Heart right ventricle (tissue), 16 donors: ENCODE results near the gene INCA1. TPM values are rescaled to one million over a fixed set of nuclear protein-coding genes. Genes with fewer than 3 reads are reported as not detected.

Experiments
- ATAC-seq, 8 donors: fragments of 200-7000 bp; cut with Tn5 transposase; one replicate each; pipeline ENCODE4 v1.9.1; 2020; ENCODE audit warnings: mild to moderate bottlenecking in 8 of 8, moderate library complexity in 8 of 8, moderate number of reproducible peaks in 1 of 8
- DNase-seq, 2 donors: peaks; one replicate each; pipeline ENCODE4 v3.0.0-alpha.2; 2020
- H3K27ac ChIP-seq, 10 donors: fragments of 200-600 bp; sonication (generic) in 2 of 10; one replicate each; pipeline versions ENCODE4 v1.5.0 to v1.8.0; 2020 to 2022; ENCODE audit warnings: mild to moderate bottlenecking in 3 of 10
- H3K27me3 ChIP-seq, 7 donors: fragments of 200-600 bp; one replicate each; pipeline ENCODE4 v1.8.0; 2021 to 2022; ENCODE audit warnings: mild to moderate bottlenecking in 2 of 7
- H3K36me3 ChIP-seq, 9 donors: fragments of 200-600 bp; sonication (generic) in 1 of 9; one replicate each; pipeline versions ENCODE4 v1.5.0 to v1.8.0; 2020 to 2022; ENCODE audit warnings: mild to moderate bottlenecking in 2 of 9
- H3K4me1 ChIP-seq, 9 donors: fragments of 200-600 bp; sonication (generic) in 1 of 9; one replicate each; pipeline versions ENCODE4 v1.5.0 to v1.8.0; 2020 to 2022; ENCODE audit warnings: mild to moderate bottlenecking in 4 of 9
- H3K4me3 ChIP-seq, 10 donors: fragments of 200-600 bp; sonication (generic) in 2 of 10; one replicate each; pipeline versions ENCODE4 v1.5.0 to v1.8.0; 2020 to 2022; ENCODE audit warnings: mild to moderate bottlenecking in 7 of 10, moderate library complexity in 2 of 10
- H3K9me3 ChIP-seq, 11 donors: fragments of 200-600 bp in 10 of 11; sonication (generic) in 2 of 11; one replicate each; pipeline versions ENCODE4 v1.5.0 to v1.8.0; 2013 to 2022; ENCODE audit warnings: mild to moderate bottlenecking in 2 of 11, control low read depth in 1 of 11, moderate library complexity in 1 of 11
- WGBS, 2 donors: extraction: QIAGEN DNeasy Blood & Tissue Kit; methylation state at CpG; one replicate each; pipeline ENCODE4 v1.1.7; 2013; ENCODE audit warnings: inconsistent platforms in 1 of 2; 5-methylcytosine and 5-hydroxymethylcytosine counted together
- intact Hi-C, 10 donors: fragments of 100-400 bp; cut with DNase I; formaldehyde crosslinking; loops; one replicate each; pipeline versions ENCODE4 v1.11.1 to v1.14.2; 2022
- polyA plus RNA-seq, 2 donors: library from polyadenylated mRNA; stranded (reverse); fragments of 200-250 nt; gene quantifications; one replicate each; pipeline ENCODE4 v1.2.3, GENCODE V29; 2013
- total RNA-seq, 10 donors: library from RNA; stranded (reverse); fragmentation: NEBNext Ultra II Directional in 3 of 10; extraction: Animal tissue kit (Norgen Biotek cat#: 25700) in 3 of 10; gene quantifications; one replicate each; pipeline versions ENCODE4 v1.2.1 to v1.2.4, GENCODE V29; 2021 to 2023
- TF ChIP-seq, protein P1 (sequence below), 9 donors: fragments of 200-600 bp; sonication (generic) in 2 of 9; IDR thresholded peaks; one replicate each; pipeline versions ENCODE4 v1.5.0 to v1.8.0; 2021 to 2022; ENCODE audit warnings: antibody characterized with exemption in 9 of 9, mild to moderate bottlenecking in 5 of 9, moderate library complexity in 1 of 9
- donor health status: Arrhythmogenic right ventricular cardiomyopathy.
- donor health status: ischemic (EF 13 %, LVEDD 7.1; RV severe dilation, severe dysfunction).
- donor health status: healthy with polysubstance abuse.
- donor health status: DM: no; HTN: yes; CAD: no.
- donor health status: DM: no; HTN: no; CAD: no.
- donor health status: ischemic (EF 25% LVEDD 6.9; RV normal size, moderate dysfunction).
- donor health status: ischemic (EF 25% LVEDD 5.7; RV mildly dilated, moderate dysfunction).
- donor health status: healthy.
- donor health status: DM: yes; HTN: yes; CAD: no.
- donor health status: Ischemic cardiomyopathy.
- donor health status: ischemic (EF 35%, LVEDD 5.7; RV mildly dilated, moderate dysfunction).
- donor health status: nonischemic (EF 11% LVEDD 7.7; RV severe dilation, severe dysfunction).
- donor health status: DM: yes; HTN: yes; CAD: no.
- donor health status: PGD.
- donor health status: ischemic (EF 29% LVEDD 5.4; RV normal size, mild dysfunction).
- donor health status: nonischemic (EF 23%, LVEDD 6.1; RV moderate dilation, normal function).

INCA1 gene
- total and polyA plus RNA-seq, 12 donors = 0.83 to 7.8 (median 2.2) TPM

DNA sequence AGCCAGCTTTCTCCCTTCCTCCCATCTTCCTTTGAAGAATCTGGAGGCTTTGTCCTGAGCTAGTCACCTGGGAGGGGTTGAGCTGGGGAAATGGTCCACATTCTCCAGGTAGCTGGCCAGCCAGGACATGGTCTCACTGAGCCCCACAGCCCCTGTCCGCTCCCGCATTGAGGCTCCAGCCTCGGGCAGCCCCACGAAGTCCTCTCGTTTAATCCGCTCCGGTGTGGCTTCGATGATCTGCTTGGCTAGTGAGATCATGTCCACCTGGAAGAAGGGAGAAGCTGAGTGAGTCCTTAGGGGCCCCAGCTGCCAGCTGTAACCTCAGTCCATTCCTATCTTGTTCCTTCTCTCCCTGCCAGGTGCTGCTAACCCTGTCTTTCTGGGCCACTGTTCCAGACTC lies 27.0 kb downstream of the INCA1 start:
- H3K36me3 ChIP-seq = peaks cover 0 to 73% (median 23%) of the 10 kb centered on the region in 9 donors
- WGBS, 2 donors = 96% methylated on average over 8 of the region's 8 CpGs

DNA sequence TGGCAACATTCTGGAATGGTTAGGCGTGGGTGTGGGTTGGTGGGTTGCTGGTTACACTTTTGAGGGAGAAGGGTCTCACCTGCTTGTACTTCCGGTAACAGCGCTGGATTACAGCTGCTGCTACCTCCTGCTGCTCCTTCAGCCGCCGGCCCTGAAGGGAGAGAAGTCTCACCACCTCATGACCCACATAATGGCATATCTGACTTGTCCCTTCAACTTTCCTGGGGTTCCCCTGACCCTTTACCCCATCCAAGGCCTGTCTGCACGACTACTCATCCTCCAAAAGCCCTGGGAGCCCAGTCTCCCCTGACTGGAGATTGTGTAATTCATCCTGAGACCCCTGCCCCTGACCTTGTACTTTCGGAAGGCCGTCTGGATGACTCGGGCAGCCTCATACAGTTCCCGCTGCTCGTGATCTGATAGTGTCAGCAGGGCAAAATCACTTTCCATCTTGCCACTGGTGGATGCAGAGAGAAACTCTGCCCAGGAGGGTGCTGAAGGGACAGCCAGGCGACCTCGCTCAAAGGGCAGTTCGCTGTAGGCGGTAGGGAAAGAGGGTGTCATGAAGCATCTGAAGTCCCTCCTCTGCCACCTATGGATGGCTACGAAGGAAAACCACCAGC lies 27.7 kb downstream of the INCA1 start:
- intact Hi-C loops = loop anchor here in 2 of 10 donors (1.0 to 5.0 kb wide), 2 partner anchors 30 to 62 kb away; no protein-coding TSS in a partner anchor
- H3K4me3 ChIP-seq = no peak overlapping the region
- H3K4me1 ChIP-seq = peaks cover 22 to 66% (median 51%) of the 10 kb centered on the region in 9 donors

More for the DNA sequence above, 27.0 kb downstream of the INCA1 start:
- Histone ChIP-seq H3K27me3 (no peaks in the 10 kb centered on the region), H3K27ac (peak overlapping the region in 6 of 10 donors; percentile 29 to 97 (median 94)), H3K4me1 (peaks cover 22 to 71% (median 52%) of the 10 kb centered on the region in 9 donors), H3K9me3 (no peaks in the 10 kb centered on the region), H3K4me3 (no peak overlapping the region)
- no peak for ATAC-seq
- TF ChIP-seq, protein P1, sequence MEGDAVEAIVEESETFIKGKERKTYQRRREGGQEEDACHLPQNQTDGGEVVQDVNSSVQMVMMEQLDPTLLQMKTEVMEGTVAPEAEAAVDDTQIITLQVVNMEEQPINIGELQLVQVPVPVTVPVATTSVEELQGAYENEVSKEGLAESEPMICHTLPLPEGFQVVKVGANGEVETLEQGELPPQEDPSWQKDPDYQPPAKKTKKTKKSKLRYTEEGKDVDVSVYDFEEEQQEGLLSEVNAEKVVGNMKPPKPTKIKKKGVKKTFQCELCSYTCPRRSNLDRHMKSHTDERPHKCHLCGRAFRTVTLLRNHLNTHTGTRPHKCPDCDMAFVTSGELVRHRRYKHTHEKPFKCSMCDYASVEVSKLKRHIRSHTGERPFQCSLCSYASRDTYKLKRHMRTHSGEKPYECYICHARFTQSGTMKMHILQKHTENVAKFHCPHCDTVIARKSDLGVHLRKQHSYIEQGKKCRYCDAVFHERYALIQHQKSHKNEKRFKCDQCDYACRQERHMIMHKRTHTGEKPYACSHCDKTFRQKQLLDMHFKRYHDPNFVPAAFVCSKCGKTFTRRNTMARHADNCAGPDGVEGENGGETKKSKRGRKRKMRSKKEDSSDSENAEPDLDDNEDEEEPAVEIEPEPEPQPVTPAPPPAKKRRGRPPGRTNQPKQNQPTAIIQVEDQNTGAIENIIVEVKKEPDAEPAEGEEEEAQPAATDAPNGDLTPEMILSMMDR (IDR thresholded peaks at IDR 0.05) = no peak
- DNase-seq = no peak
- intact Hi-C loops = no loop called here

DNA sequence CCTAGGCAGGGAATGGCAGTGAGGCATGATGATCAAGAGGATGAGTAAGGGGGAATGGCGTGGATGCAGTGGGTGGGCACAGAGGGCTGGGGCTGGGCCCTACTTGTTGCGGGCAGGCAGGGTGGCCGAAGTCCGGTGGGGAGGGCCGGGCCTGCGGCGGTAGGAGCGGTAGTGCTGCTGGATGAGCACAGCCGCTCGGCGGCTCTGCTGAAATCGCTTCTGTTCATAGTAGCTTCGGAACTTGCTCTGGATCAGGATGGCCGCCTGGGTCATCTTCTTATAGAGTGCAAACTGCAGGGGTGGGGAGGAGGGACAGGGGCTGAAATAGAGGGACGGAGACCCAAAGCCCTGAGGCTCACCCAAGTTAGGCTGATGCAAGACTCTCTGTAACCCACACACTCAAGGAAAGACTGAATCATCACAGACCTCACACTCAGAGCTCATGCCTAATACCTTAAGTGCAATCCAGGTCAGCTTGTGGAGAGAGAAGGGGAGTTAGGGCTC lies 28.2 kb downstream of the INCA1 start:
- TF ChIP-seq, protein P1 (IDR thresholded peaks at IDR 0.05) = no peak
- ATAC-seq (no peak), DNase-seq (no peak)
- H3K27ac ChIP-seq = peak overlapping the region in 9 of 10 donors; percentile 88 to 97 (median 96)
- H3K4me1 ChIP-seq = peaks cover 18 to 61% (median 48%) of the 10 kb centered on the region in 9 donors
- peaks cover 0 to 66% (median 23%) of the 10 kb centered on the region in 9 donors for H3K36me3 ChIP-seq
- H3K9me3 ChIP-seq = no peaks in the 10 kb centered on the region
- peak overlapping the region in 9 of 10 donors; percentile 53 to 82 (median 72) for H3K4me3 ChIP-seq
- intact Hi-C loops = loop anchor here in 2 of 10 donors (1.0 to 5.0 kb wide), 2 partner anchors 30 to 62 kb away; no protein-coding TSS in a partner anchor
- WGBS, 2 donors = 61 to 75% methylated on average over 15 of the region's 15 CpGs
- H3K27me3 ChIP-seq = no peaks in the 10 kb centered on the region

More for the DNA sequence above, 27.7 kb downstream of the INCA1 start:
- WGBS, 2 donors = 82 to 86% methylated on average over 16 of the region's 16 CpGs
- ATAC-seq (no peak), DNase-seq (no peak)
- TF ChIP-seq, protein P1 (IDR thresholded peaks at IDR 0.05) = no peak
- peak overlapping the region in 8 of 10 donors; percentile 29 to 97 (median 96) for H3K27ac ChIP-seq
- no peaks in the 10 kb centered on the region for H3K27me3 ChIP-seq
- no peaks in the 10 kb centered on the region for H3K9me3 ChIP-seq
- peaks cover 0 to 70% (median 23%) of the 10 kb centered on the region in 9 donors for H3K36me3 ChIP-seq

DNA sequence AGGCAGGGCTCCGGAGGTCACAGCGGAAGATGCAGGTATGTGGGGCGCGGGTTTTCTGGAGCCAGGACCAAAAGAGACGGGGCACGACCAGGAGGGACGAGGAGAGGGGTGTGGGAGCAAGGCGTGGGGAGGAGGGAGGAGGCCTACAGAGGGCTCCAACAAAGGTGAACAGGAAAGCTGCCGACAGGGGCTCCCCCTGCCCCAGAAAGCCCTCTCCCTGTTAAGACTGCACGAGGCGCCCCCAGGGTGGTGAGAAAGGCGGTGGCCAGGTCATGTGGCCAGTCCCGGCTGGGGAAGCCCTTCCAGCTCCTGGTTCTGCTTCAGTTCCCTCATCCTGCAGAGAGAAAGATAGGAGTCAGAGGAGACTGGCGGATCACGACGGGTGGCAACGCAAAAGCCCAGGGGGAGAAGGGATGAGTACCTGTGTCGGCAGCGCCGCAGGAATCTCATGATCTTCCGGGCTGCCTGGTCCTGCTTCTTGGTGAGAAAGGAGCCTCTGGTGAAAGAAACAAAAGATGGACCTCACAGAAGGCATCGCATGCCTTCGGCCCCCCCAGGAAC lies 28.8 kb downstream of the INCA1 start:
- H3K9me3 ChIP-seq = no peaks in the 10 kb centered on the region
- DNase-seq (no peak), ATAC-seq (no peak)
- intact Hi-C loops = loop anchor here in 2 of 10 donors (1.0 to 5.0 kb wide), 2 partner anchors 29 to 61 kb away; no protein-coding TSS in a partner anchor
- peak overlapping the region; percentile 41 to 82 (median 72) for H3K4me3 ChIP-seq
- peaks cover 0 to 61% (median 22%) of the 10 kb centered on the region in 9 donors for H3K36me3 ChIP-seq
- H3K27ac ChIP-seq = peak overlapping the region; percentile 88 to 97 (median 96)
- no peaks in the 10 kb centered on the region for H3K27me3 ChIP-seq
- TF ChIP-seq, protein P1 (IDR thresholded peaks at IDR 0.05) = no peak
- 23 to 36% methylated on average over 21 to 23 of the region's 23 CpGs for WGBS, 2 donors
- H3K4me1 ChIP-seq = peaks cover 14 to 57% (median 44%) of the 10 kb centered on the region in 9 donors
